ENCODE results near the gene SPTBN4. TPM values are rescaled to one million over a fixed set of nuclear protein-coding genes. Genes with fewer than 3 reads are reported as not detected.

Gene SPTBN4
- total RNA-seq, 1 donor from 2014 or later, result 161 TPM

DNA sequence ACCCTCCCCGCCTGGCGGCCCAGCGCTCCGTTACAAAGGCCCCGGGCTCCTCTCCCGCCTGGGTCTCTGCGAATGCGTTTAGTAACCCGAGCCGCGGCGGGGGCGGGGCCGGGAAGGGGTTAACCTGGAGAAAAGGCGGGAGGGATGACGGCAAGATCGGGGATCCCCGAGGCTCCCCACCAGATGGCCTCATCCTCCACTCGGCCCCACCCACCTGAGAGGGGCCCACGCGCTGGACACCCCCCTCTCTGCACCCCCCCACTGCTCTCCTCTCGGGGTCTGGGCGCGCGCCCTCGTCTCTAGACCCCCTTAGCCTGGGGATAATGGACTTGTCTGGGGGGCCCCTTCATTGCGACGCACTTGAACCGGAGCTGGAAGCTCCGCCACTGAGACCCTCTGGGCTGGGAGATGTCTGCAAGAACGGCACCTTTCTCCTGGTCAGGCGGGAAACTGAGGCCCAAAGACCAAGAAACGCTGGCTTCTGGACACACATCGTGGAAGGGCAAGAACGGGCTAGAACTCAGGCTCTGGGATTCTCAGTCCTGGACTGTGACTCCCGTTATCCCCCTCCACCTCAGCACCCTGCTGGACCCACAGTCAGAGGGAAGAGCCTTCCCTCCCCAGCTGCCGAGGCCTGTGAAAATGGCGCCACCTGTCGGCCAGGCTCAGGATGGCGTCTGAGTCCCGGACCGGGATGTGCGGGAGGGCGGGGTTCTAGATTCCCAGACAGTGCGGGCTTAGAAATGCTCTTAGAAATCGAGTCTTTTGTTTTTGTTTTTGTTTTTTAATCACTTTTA is 131.5 kb downstream of the SPTBN4 start:
- Mint-ChIP-seq H3K4me3 (ENCODE audit: unreplicated experiment) (peak overlapping the region; percentile 85), H3K27ac (ENCODE audit: unreplicated experiment) (no peak overlapping the region)

GRCh38 chr19:40598918-40599307 is 132.1 kb downstream of the SPTBN4 start:
- no peaks in the 10 kb centered on the region for H3K9me3 Mint-ChIP-seq (ENCODE audit: unreplicated experiment)
- no peak overlapping the region for H3K27ac Mint-ChIP-seq (ENCODE audit: unreplicated experiment)
- H3K4me3 Mint-ChIP-seq (ENCODE audit: unreplicated experiment), result peak overlapping the region; percentile 85
- peaks cover 16% of the 10 kb centered on the region for H3K27me3 Mint-ChIP-seq (ENCODE audit: unreplicated experiment)
- H3K36me3 Mint-ChIP-seq (ENCODE audit: unreplicated experiment), result no peaks in the 10 kb centered on the region
- TF ChIP-seq, protein P1, sequence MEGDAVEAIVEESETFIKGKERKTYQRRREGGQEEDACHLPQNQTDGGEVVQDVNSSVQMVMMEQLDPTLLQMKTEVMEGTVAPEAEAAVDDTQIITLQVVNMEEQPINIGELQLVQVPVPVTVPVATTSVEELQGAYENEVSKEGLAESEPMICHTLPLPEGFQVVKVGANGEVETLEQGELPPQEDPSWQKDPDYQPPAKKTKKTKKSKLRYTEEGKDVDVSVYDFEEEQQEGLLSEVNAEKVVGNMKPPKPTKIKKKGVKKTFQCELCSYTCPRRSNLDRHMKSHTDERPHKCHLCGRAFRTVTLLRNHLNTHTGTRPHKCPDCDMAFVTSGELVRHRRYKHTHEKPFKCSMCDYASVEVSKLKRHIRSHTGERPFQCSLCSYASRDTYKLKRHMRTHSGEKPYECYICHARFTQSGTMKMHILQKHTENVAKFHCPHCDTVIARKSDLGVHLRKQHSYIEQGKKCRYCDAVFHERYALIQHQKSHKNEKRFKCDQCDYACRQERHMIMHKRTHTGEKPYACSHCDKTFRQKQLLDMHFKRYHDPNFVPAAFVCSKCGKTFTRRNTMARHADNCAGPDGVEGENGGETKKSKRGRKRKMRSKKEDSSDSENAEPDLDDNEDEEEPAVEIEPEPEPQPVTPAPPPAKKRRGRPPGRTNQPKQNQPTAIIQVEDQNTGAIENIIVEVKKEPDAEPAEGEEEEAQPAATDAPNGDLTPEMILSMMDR (IDR thresholded peaks at IDR 0.05; ENCODE audit: partially characterized antibody, unreplicated experiment), result peak; percentile 24
- DNase-seq, result no peak
- H3K4me1 Mint-ChIP-seq (ENCODE audit: low read depth, unreplicated experiment), result peaks cover 22% of the 10 kb centered on the region

More for the DNA sequence above, 131.5 kb downstream of the SPTBN4 start:
- peaks cover 16% of the 10 kb centered on the region for H3K27me3 Mint-ChIP-seq (ENCODE audit: unreplicated experiment)
- TF ChIP-seq, protein P1 (IDR thresholded peaks at IDR 0.05; ENCODE audit: partially characterized antibody, unreplicated experiment), result peak; percentile 98
- no peaks in the 10 kb centered on the region for H3K36me3 Mint-ChIP-seq (ENCODE audit: unreplicated experiment)
- no peaks in the 10 kb centered on the region for H3K9me3 Mint-ChIP-seq (ENCODE audit: unreplicated experiment)
- H3K4me1 Mint-ChIP-seq (ENCODE audit: low read depth, unreplicated experiment), result peaks cover 22% of the 10 kb centered on the region
- DNase-seq, result peak; percentile 96

GRCh38 chr19:40599331-40599901 is 132.6 kb downstream of the SPTBN4 start:
- DNase-seq, result no peak
- no peaks in the 10 kb centered on the region for H3K36me3 Mint-ChIP-seq (ENCODE audit: unreplicated experiment)
- H3K4me3 Mint-ChIP-seq (ENCODE audit: unreplicated experiment), result peak overlapping the region; percentile 72
- TF ChIP-seq, protein P1 (IDR thresholded peaks at IDR 0.05; ENCODE audit: partially characterized antibody, unreplicated experiment), result no peak
- peaks cover 21% of the 10 kb centered on the region for H3K4me1 Mint-ChIP-seq (ENCODE audit: low read depth, unreplicated experiment)
- no peaks in the 10 kb centered on the region for H3K9me3 Mint-ChIP-seq (ENCODE audit: unreplicated experiment)
- no peak overlapping the region for H3K27ac Mint-ChIP-seq (ENCODE audit: unreplicated experiment)
- H3K27me3 Mint-ChIP-seq (ENCODE audit: unreplicated experiment), result peaks cover 19% of the 10 kb centered on the region

DNA sequence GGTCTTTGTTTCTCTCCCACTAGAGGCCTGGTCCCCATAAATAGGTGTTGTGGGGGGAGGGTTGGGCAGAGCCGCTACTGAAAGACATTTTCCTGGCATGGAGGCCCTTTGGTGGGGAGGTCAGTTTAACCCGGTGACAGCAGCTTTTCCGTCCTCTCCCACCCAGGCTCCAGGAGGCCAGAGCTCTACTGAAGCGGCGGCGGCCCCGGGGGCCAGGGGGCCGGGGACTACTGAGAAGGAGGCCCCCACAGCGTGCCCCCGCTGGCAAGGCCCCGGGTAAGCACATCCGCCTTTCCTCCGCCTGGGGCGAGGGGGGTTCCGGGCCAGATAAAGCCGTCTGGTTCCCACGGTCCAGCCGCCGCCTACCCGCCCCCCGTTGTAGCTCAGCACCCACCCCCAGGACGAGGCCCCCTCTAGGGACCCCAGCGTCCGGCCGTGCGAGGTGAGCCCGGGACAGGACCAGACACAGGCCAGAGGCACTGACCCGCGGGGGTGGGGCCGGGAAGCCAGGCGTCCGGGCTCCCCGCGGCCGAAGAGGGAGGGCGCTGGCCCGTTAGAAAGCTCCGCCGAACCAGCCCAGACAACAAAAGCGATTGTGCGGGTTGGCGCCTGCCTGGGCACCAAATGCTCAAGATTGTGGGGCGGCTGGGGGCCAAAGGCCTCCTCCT is 133.2 kb downstream of the SPTBN4 start:
- Mint-ChIP-seq H3K4me1 (ENCODE audit: low read depth, unreplicated experiment) (peaks cover 16% of the 10 kb centered on the region), H3K9me3 (ENCODE audit: unreplicated experiment) (no peaks in the 10 kb centered on the region), H3K27me3 (ENCODE audit: unreplicated experiment) (peaks cover 22% of the 10 kb centered on the region), H3K4me3 (ENCODE audit: unreplicated experiment) (peak overlapping the region; percentile 79), H3K36me3 (ENCODE audit: unreplicated experiment) (no peaks in the 10 kb centered on the region), H3K27ac (ENCODE audit: unreplicated experiment) (no peak overlapping the region)
- TF ChIP-seq, protein P1 (IDR thresholded peaks at IDR 0.05; ENCODE audit: partially characterized antibody, unreplicated experiment), result no peak
- DNase-seq, result no peak
